ENCODE data around the gene FAN1. TPM values are rescaled to one million over a fixed set of nuclear protein-coding genes. Genes with fewer than 3 reads are reported as not detected.

The FAN1 gene
- total and polyA plus RNA-seq, 2 of the 13 experiments (the other 11 are each of a cell fraction or from before 2014, with no cell fraction given) = 10.8 to 20.1 TPM

DNA sequence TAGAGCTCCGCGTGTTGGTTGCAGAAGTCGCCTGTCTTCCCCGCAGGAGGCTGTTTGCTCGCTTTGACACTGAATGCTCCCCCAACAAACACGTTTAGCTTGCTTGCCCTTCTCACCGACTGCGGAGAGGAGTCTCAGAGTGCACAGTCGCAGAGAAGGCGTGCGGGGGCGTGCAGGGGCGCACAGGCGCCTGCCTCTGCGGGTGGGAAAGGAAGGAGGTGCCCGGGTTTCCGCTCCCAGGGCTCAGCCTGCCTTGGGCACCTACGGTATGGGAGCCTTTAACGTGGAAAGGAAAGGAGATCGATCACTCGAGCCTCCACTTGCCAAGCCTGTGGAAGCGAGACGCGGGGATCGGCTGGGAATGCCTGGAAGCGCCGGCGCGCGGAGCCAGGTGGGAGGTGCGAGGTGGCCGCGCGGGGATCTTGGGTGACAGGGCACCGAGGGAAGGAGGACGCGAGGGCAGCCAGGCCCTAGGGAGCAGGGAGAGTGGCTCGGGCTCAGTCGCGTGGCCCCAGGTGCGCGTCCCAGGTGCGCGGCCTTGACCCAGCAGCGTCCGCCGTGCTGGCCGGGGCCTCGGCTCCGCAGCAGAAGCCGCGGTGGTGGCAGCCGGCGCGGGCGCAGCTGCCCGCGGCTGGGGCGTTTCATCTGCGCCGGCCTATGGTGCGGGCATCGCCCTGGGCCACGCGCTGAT, at the start of gene FAN1 (continued):
- TF ChIP-seq SMARCE1 (IDR thresholded peaks at IDR 0.05; ENCODE audit: borderline replicate concordance) (no peak), ZIK1 (CRISPR knock-in tag; IDR thresholded peaks at IDR 0.05; ENCODE audit: borderline replicate concordance, low read depth) (peak; percentile 76; the same call in 1 of the 2 replicates), STAG1 (CRISPR knock-in tag; IDR thresholded peaks at IDR 0.05) (peak; percentile 4; the same call in 1 of the 2 replicates), KDM5A (IDR thresholded peaks at IDR 0.05; ENCODE audit: borderline replicate concordance, low read length) (no peak), REPIN1 (CRISPR knock-in tag; IDR thresholded peaks at IDR 0.05; ENCODE audit: borderline replicate concordance, low read depth) (peak; percentile 79; the same call in 1 of the 2 replicates), HNF4G (IDR thresholded peaks at IDR 0.05; ENCODE audit: borderline replicate concordance, low read depth, low read length) (no peak), HNF4G (CRISPR knock-in tag; IDR thresholded peaks at IDR 0.05; ENCODE audit: borderline replicate concordance, low read depth) (no peak), ZNF761 (CRISPR knock-in tag; conservative IDR thresholded peaks at IDR 0.05) (peak; percentile 89; the same call in 1 of the 2 replicates), ETV5 (CRISPR knock-in tag; IDR thresholded peaks at IDR 0.05; ENCODE audit: borderline replicate concordance) (peak; percentile 64; the same call in 1 of the 2 replicates), POLR2AphosphoS2 (IDR thresholded peaks at IDR 0.05; ENCODE audit: low read depth, low read length) (peak; percentile 99), ZNF383 (CRISPR knock-in tag; IDR thresholded peaks at IDR 0.05; ENCODE audit: borderline replicate concordance) (0 out of 2 replicates have a peak, but pooled peaks have one; percentile 64), HOXA3 (CRISPR knock-in tag; IDR thresholded peaks at IDR 0.05) (peak; percentile 91), PHF21A (CRISPR knock-in tag; IDR thresholded peaks at IDR 0.05) (peak; percentile 54; the same call in 1 of the 2 replicates), NFATC3 (CRISPR knock-in tag; IDR thresholded peaks at IDR 0.05) (no peak), TOPORS (CRISPR knock-in tag; IDR thresholded peaks at IDR 0.05) (no peak), SOX5 (CRISPR knock-in tag; IDR thresholded peaks at IDR 0.05; ENCODE audit: borderline replicate concordance) (peak; percentile 45; the same call in 1 of the 2 replicates)
- TF ChIP-seq, protein P1, sequence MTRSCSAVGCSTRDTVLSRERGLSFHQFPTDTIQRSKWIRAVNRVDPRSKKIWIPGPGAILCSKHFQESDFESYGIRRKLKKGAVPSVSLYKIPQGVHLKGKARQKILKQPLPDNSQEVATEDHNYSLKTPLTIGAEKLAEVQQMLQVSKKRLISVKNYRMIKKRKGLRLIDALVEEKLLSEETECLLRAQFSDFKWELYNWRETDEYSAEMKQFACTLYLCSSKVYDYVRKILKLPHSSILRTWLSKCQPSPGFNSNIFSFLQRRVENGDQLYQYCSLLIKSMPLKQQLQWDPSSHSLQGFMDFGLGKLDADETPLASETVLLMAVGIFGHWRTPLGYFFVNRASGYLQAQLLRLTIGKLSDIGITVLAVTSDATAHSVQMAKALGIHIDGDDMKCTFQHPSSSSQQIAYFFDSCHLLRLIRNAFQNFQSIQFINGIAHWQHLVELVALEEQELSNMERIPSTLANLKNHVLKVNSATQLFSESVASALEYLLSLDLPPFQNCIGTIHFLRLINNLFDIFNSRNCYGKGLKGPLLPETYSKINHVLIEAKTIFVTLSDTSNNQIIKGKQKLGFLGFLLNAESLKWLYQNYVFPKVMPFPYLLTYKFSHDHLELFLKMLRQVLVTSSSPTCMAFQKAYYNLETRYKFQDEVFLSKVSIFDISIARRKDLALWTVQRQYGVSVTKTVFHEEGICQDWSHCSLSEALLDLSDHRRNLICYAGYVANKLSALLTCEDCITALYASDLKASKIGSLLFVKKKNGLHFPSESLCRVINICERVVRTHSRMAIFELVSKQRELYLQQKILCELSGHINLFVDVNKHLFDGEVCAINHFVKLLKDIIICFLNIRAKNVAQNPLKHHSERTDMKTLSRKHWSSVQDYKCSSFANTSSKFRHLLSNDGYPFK (CRISPR knock-in tag; IDR thresholded peaks at IDR 0.05; ENCODE audit: borderline replicate concordance) = peak; percentile 100
- TF ChIP-seq, protein P2, sequence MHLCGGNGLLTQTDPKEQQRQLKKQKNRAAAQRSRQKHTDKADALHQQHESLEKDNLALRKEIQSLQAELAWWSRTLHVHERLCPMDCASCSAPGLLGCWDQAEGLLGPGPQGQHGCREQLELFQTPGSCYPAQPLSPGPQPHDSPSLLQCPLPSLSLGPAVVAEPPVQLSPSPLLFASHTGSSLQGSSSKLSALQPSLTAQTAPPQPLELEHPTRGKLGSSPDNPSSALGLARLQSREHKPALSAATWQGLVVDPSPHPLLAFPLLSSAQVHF (CRISPR knock-in tag; IDR thresholded peaks at IDR 0.05) = 0 out of 2 replicates have a peak, but pooled peaks have one; percentile 82
- TF ChIP-seq, protein P3, sequence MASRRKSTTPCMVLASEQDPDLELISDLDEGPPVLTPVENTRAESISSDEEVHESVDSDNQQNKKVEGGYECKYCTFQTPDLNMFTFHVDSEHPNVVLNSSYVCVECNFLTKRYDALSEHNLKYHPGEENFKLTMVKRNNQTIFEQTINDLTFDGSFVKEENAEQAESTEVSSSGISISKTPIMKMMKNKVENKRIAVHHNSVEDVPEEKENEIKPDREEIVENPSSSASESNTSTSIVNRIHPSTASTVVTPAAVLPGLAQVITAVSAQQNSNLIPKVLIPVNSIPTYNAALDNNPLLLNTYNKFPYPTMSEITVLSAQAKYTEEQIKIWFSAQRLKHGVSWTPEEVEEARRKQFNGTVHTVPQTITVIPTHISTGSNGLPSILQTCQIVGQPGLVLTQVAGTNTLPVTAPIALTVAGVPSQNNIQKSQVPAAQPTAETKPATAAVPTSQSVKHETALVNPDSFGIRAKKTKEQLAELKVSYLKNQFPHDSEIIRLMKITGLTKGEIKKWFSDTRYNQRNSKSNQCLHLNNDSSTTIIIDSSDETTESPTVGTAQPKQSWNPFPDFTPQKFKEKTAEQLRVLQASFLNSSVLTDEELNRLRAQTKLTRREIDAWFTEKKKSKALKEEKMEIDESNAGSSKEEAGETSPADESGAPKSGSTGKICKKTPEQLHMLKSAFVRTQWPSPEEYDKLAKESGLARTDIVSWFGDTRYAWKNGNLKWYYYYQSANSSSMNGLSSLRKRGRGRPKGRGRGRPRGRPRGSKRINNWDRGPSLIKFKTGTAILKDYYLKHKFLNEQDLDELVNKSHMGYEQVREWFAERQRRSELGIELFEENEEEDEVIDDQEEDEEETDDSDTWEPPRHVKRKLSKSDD (CRISPR knock-in tag; IDR thresholded peaks at IDR 0.05; ENCODE audit: low read depth) = no peak; the same call in none of the 2 replicates
- TF ChIP-seq, protein P4, sequence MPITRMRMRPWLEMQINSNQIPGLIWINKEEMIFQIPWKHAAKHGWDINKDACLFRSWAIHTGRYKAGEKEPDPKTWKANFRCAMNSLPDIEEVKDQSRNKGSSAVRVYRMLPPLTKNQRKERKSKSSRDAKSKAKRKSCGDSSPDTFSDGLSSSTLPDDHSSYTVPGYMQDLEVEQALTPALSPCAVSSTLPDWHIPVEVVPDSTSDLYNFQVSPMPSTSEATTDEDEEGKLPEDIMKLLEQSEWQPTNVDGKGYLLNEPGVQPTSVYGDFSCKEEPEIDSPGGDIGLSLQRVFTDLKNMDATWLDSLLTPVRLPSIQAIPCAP (CRISPR knock-in tag; IDR thresholded peaks at IDR 0.05; ENCODE audit: low read depth) = peak; percentile 87; the same call in 1 of the 2 replicates
- TF ChIP-seq, protein P5, sequence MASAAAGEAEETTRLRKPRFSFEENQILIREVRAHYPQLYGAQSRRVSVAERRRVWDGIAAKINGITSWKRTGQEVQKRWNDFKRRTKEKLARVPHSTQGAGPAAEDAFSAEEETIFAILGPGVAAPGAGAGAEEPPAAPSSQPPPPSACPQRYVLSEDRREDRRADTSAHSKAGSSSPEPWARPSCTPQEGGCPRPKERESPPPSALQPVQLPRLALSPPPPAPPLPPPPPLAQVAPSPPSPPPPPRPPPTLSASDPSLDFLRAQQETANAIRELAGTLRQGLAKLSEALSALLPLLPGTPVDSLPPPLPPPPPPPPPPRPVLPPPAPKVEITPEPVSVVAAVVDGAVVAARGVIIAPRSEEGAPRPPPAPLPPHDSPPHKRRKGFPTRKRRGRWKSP (CRISPR knock-in tag; IDR thresholded peaks at IDR 0.05) = peak; percentile 94
